ENCODE measurements around the gene TMC2.
"Not testable (repeated sequence)": the region's sequence is repeated elsewhere in the genome, so short reads cannot be mapped to it uniquely, and the experiment has no call there.

TMC2 gene

GRCh38 chr20:2516399-2516798 is 20.0 kb upstream of the TMC2 start:
- no peak overlapping the region for H3K4me3 ChIP-seq (ENCODE audit: low read depth, low read length)

GRCh38 chr20:2518096-2518495 is 18.3 kb upstream of the TMC2 start:
- Histone ChIP-seq H3K27ac (ENCODE audit: low read depth, low read length) (no peak overlapping the region), H3K27me3 (ENCODE audit: control insufficient read depth, insufficient read depth, low read length) (peaks cover 99% of the 10 kb centered on the region)

More at GRCh38 chr20:2516399-2516798, 20.0 kb upstream of the TMC2 start:
- Histone ChIP-seq H3K9ac (ENCODE audit: low read depth, low read length) (no peak overlapping the region), H3K36me3 (ENCODE audit: control insufficient read depth, insufficient read depth, low read length) (no peaks in the 10 kb centered on the region), H3K27me3 (ENCODE audit: control insufficient read depth, insufficient read depth, low read length) (peaks cover 99% of the 10 kb centered on the region), H3K4me1 (ENCODE audit: control insufficient read depth, insufficient read depth, low read length) (no peaks in the 10 kb centered on the region), H3K27ac (ENCODE audit: low read depth, low read length) (no peak overlapping the region), H3K9me3 (ENCODE audit: control insufficient read depth, insufficient read depth, low read length) (no peaks in the 10 kb centered on the region)

GRCh38 chr20:2518558-2518957 is 17.8 kb upstream of the TMC2 start:
- no peaks in the 10 kb centered on the region for H3K4me1 ChIP-seq (ENCODE audit: control insufficient read depth, insufficient read depth, low read length)
- no peak overlapping the region for H3K9ac ChIP-seq (ENCODE audit: low read depth, low read length)
- peaks cover 99% of the 10 kb centered on the region for H3K27me3 ChIP-seq (ENCODE audit: control insufficient read depth, insufficient read depth, low read length)
- H3K27ac ChIP-seq (ENCODE audit: low read depth, low read length), result no peak overlapping the region
- no peaks in the 10 kb centered on the region for H3K9me3 ChIP-seq (ENCODE audit: control insufficient read depth, insufficient read depth, low read length)
- no peak overlapping the region for H3K4me3 ChIP-seq (ENCODE audit: low read depth, low read length)
- no peaks in the 10 kb centered on the region for H3K36me3 ChIP-seq (ENCODE audit: control insufficient read depth, insufficient read depth, low read length)

More at GRCh38 chr20:2518096-2518495, 18.3 kb upstream of the TMC2 start:
- no peak overlapping the region for H3K9ac ChIP-seq (ENCODE audit: low read depth, low read length)
- no peaks in the 10 kb centered on the region for H3K36me3 ChIP-seq (ENCODE audit: control insufficient read depth, insufficient read depth, low read length)
- no peaks in the 10 kb centered on the region for H3K9me3 ChIP-seq (ENCODE audit: control insufficient read depth, insufficient read depth, low read length)
- no peak overlapping the region for H3K4me3 ChIP-seq (ENCODE audit: low read depth, low read length)
- H3K4me1 ChIP-seq (ENCODE audit: control insufficient read depth, insufficient read depth, low read length), result no peaks in the 10 kb centered on the region

DNA sequence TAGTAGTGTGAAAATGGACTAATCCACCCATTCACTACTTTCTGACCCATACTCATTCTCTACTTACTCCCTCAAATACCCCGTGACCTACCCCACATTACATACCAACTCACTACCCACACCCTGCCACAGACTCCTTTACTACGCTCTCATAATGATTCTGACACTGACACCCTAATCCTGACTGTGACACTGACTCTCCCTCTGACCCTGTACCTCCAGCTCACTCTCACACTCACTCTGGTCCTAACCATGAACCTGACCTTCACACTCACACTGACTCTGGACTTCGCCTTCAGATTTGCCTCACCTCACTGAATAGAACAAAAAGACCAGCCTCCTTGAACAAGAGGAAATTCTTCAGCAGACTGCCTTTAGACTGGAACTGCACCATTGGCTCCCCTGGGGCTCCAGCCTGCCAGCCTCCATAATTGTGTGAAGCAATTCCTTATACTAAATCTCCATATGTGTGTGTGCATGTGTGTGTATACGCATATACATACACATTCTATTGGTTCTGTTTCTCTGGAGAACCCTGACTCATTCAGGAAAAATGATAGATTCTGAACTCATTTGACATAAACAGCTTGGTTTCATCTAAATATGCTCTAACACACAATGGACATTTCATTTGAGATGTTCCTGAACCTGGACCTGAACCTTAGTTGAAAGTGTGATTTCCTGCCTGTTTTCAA is 17.1 kb upstream of the TMC2 start:
- Histone ChIP-seq H3K27me3 (ENCODE audit: control insufficient read depth, insufficient read depth, low read length) (peaks cover 99% of the 10 kb centered on the region), H3K4me1 (ENCODE audit: control insufficient read depth, insufficient read depth, low read length) (no peaks in the 10 kb centered on the region), H3K4me3 (ENCODE audit: low read depth, low read length) (no peak overlapping the region), H3K36me3 (ENCODE audit: control insufficient read depth, insufficient read depth, low read length) (no peaks in the 10 kb centered on the region), H3K27ac (ENCODE audit: low read depth, low read length) (no peak overlapping the region), H3K9me3 (ENCODE audit: control insufficient read depth, insufficient read depth, low read length) (no peaks in the 10 kb centered on the region), H3K9ac (ENCODE audit: low read depth, low read length) (no peak overlapping the region)

DNA sequence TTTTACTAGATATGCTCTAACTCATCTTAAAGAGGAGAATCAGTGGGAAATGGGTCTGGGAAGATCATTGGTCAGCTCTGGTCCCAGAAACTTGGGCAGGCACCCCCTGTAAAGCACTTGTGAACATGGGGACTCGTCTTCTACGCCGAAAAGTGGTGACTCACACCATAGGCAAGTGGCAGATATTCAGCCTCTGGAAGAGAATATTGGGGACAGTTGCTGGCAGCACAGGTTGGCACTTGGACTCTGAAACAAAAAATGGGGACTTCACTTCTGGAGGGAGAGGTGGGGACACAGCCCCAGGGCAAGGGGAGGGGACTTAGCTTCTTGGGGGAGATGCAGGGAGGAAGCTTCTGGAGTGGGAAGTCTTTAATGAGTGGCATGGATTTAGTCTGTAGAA is 15.8 kb upstream of the TMC2 start:
- H3K27ac ChIP-seq (ENCODE audit: low read depth, low read length), result no peak overlapping the region
- no peaks in the 10 kb centered on the region for H3K36me3 ChIP-seq (ENCODE audit: control insufficient read depth, insufficient read depth, low read length)
- H3K4me3 ChIP-seq (ENCODE audit: low read depth, low read length), result no peak overlapping the region
- no peaks in the 10 kb centered on the region for H3K4me1 ChIP-seq (ENCODE audit: control insufficient read depth, insufficient read depth, low read length)
- H3K9ac ChIP-seq (ENCODE audit: low read depth, low read length), result no peak overlapping the region
- no peaks in the 10 kb centered on the region for H3K9me3 ChIP-seq (ENCODE audit: control insufficient read depth, insufficient read depth, low read length)
- H3K27me3 ChIP-seq (ENCODE audit: control insufficient read depth, insufficient read depth, low read length), result peaks cover 97% of the 10 kb centered on the region

- Histone ChIP-seq H3K27me3 (ENCODE audit: control insufficient read depth, insufficient read depth, low read length) (peaks cover 96% of the 10 kb centered on the region), H3K4me1 (ENCODE audit: control insufficient read depth, insufficient read depth, low read length) (no peaks in the 10 kb centered on the region), H3K36me3 (ENCODE audit: control insufficient read depth, insufficient read depth, low read length) (no peaks in the 10 kb centered on the region), H3K9ac (ENCODE audit: low read depth, low read length) (no peak overlapping the region), H3K27ac (ENCODE audit: low read depth, low read length) (no peak overlapping the region), H3K4me3 (ENCODE audit: low read depth, low read length) (no peak overlapping the region), H3K9me3 (ENCODE audit: control insufficient read depth, insufficient read depth, low read length) (no peaks in the 10 kb centered on the region)
Measured at GRCh38 chr20:2521369-2522305, 14.7 kb upstream of the TMC2 start.

- H3K4me3 ChIP-seq (ENCODE audit: low read depth, low read length); H3K9me3 ChIP-seq (ENCODE audit: control insufficient read depth, insufficient read depth, low read length); H3K4me1 ChIP-seq (ENCODE audit: control insufficient read depth, insufficient read depth, low read length); H3K36me3 ChIP-seq (ENCODE audit: control insufficient read depth, insufficient read depth, low read length); H3K27ac ChIP-seq (ENCODE audit: low read depth, low read length); H3K9ac ChIP-seq (ENCODE audit: low read depth, low read length): not testable (repeated sequence)
- H3K27me3 ChIP-seq (ENCODE audit: control insufficient read depth, insufficient read depth, low read length), result peaks cover 97% of the 10 kb centered on the region
Measured at GRCh38 chr20:2522826-2523429, 13.4 kb upstream of the TMC2 start.

- peak overlapping the region; percentile 77 for H3K4me3 ChIP-seq (ENCODE audit: low read depth, low read length)
- no peaks in the 10 kb centered on the region for H3K36me3 ChIP-seq (ENCODE audit: control insufficient read depth, insufficient read depth, low read length)
- peak overlapping the region; percentile 60 for H3K9ac ChIP-seq (ENCODE audit: low read depth, low read length)
- peaks cover 95% of the 10 kb centered on the region for H3K27me3 ChIP-seq (ENCODE audit: control insufficient read depth, insufficient read depth, low read length)
- H3K9me3 ChIP-seq (ENCODE audit: control insufficient read depth, insufficient read depth, low read length), result no peaks in the 10 kb centered on the region
- no peak overlapping the region for H3K27ac ChIP-seq (ENCODE audit: low read depth, low read length)
- no peaks in the 10 kb centered on the region for H3K4me1 ChIP-seq (ENCODE audit: control insufficient read depth, insufficient read depth, low read length)
Measured at GRCh38 chr20:2523919-2524708, 12.3 kb upstream of the TMC2 start.

DNA sequence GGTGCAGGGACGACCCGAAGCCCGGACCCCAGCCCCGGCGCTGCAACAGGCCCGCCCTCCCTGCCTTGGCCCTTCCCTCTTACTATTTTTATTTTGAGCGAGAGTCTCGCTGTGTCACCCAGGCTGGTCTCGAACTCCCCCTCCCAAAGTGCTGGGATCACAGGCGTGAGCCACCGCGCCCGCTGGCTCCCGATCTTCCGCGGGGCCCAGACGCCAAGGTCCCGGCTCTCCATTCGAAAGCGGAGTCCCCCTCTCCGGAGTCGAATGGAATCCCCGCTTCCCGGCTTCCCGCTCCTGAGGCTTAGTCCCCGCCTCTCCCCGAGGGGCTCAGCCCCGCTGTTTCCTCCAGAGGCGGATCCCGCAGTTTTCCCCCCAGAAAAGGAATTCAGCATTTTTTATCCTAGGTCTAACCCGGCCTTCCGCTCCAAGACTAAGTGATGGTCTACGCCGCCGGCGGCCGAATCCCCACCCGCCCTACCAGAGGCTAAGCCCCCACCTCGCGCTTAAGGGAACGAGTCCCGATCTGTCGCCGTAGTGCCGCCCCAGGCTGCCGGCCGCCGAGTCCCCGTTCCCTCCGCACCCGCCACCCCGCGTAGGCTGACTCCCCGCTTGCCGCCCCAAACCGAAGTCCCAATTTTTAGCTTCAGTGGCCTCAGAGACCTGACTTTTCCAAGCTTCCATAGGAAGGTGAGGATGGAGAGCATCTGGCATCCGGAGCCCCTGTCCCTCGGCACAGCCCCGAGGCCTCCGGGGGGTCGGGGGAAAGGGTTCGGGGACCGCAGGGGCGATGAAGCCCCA is 11.5 kb upstream of the TMC2 start:
- H3K27ac ChIP-seq (ENCODE audit: low read depth, low read length), result no peak overlapping the region
- no peaks in the 10 kb centered on the region for H3K36me3 ChIP-seq (ENCODE audit: control insufficient read depth, insufficient read depth, low read length)
- H3K9me3 ChIP-seq (ENCODE audit: control insufficient read depth, insufficient read depth, low read length), result no peaks in the 10 kb centered on the region
- peaks cover 87% of the 10 kb centered on the region for H3K27me3 ChIP-seq (ENCODE audit: control insufficient read depth, insufficient read depth, low read length)
- peak overlapping the region; percentile 77 for H3K4me3 ChIP-seq (ENCODE audit: low read depth, low read length)
- H3K9ac ChIP-seq (ENCODE audit: low read depth, low read length), result peak overlapping the region; percentile 60
- no peaks in the 10 kb centered on the region for H3K4me1 ChIP-seq (ENCODE audit: control insufficient read depth, insufficient read depth, low read length)

DNA sequence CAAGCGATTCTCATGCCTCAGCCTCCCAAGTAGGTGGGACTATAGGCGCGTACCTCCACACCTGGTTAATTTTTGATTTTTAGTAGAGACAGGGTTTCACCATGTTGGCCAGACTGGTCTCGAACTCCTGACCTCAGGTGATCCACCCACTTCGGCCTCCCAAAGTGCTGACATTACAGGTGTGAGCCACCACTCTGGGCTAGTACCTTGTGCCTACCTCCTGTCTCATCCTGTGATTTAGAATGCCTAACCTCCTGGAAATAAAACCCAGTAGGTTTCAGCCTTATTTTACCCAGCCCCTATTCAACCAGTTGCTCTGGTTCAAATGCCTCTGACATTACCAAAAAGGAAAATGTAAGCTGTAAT is 10.2 kb upstream of the TMC2 start:
- not testable (repeated sequence) for H3K4me3 ChIP-seq (ENCODE audit: low read depth, low read length); H3K9me3 ChIP-seq (ENCODE audit: control insufficient read depth, insufficient read depth, low read length); H3K36me3 ChIP-seq (ENCODE audit: control insufficient read depth, insufficient read depth, low read length); H3K4me1 ChIP-seq (ENCODE audit: control insufficient read depth, insufficient read depth, low read length); H3K27ac ChIP-seq (ENCODE audit: low read depth, low read length); H3K9ac ChIP-seq (ENCODE audit: low read depth, low read length)
- H3K27me3 ChIP-seq (ENCODE audit: control insufficient read depth, insufficient read depth, low read length), result peaks cover 74% of the 10 kb centered on the region
